GM12801 (cell line): ENCODE data around the gene DNAJC3.

Experiments used
- TF ChIP-seq, protein P1 (sequence below): IDR thresholded peaks from one replicate; pipeline ENCODE4 v1.5.1; 2011; ENCODE audit warnings: control low read depth; ENCODE audit not compliant: insufficient read length; ENCODE audit errors: extremely low read depth

Gene DNAJC3

DNA sequence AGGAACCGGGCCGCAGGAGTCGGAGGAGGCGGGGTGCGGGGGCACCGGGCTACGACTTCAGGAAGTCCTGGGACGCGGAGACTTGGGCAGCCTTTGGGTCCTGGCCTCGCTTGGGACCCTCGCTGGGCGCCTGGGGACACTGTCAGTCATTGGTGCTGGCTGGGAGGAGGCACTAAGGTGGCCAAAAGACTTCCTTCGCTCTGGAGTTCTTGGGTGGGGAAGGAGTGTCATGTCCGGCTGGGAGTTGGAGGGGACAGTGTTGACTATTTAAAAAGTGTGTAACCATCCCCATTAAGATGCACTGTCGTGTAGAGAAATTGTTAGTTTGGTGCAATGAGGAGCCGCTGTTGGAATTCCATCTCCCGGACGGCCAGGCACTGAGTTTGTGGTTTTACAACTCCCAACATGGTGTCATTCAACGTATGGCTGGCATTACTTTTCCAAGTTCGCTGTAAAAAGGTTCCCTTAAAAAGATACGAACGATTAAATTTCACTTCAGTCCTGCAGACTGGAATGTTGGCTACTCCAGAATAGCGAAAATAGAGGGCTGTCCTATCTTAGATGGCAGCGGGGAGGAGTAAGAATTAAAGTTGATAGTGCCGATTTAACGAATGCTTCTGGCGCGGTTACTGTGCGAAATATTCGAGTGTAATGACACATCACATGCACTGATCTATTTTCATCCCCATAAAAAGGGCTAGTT lies 776 bp downstream of the DNAJC3 start:
- TF ChIP-seq, protein P1, sequence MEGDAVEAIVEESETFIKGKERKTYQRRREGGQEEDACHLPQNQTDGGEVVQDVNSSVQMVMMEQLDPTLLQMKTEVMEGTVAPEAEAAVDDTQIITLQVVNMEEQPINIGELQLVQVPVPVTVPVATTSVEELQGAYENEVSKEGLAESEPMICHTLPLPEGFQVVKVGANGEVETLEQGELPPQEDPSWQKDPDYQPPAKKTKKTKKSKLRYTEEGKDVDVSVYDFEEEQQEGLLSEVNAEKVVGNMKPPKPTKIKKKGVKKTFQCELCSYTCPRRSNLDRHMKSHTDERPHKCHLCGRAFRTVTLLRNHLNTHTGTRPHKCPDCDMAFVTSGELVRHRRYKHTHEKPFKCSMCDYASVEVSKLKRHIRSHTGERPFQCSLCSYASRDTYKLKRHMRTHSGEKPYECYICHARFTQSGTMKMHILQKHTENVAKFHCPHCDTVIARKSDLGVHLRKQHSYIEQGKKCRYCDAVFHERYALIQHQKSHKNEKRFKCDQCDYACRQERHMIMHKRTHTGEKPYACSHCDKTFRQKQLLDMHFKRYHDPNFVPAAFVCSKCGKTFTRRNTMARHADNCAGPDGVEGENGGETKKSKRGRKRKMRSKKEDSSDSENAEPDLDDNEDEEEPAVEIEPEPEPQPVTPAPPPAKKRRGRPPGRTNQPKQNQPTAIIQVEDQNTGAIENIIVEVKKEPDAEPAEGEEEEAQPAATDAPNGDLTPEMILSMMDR = no peak

DNA sequence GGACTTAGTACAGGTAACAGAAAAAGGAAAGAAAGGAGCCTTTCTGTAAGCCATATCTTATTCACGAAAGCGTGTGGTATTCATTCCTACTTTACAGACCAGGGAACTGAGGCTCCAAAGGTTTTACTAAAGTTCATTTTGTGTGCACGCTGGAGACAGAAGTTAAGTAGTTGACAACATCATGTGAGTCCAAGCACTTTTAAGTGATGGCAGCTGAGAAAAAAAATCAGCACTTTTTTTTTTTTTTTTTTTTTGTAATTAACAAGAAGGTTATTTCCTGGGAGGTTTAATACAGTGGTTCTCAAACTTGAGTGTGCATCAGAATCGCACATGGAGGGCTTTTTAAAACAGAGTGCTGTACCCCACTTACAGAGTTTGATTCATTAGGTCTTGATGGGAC lies 2.0 kb downstream of the DNAJC3 start:
- TF ChIP-seq, protein P1 = no peak

DNA sequence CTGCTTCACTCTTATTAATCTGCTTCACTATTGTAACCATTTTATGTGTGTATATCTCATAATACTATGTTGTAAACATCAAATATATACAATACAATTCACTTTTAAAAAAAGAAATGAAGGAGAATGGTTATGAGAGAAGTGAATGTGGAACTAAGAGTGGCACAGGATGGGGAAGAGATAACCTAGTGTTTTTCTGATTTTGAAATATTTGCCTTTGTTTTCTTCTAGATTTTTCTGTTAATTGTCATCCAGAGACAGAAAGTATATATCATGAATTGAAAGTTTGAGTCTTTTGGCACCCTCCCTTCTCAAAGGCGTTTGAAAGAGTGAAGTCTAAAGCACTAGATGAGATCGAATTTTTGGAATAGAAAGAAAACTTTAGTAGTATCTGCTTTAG lies 2.8 kb downstream of the DNAJC3 start:
- TF ChIP-seq, protein P1 = no peak

DNA sequence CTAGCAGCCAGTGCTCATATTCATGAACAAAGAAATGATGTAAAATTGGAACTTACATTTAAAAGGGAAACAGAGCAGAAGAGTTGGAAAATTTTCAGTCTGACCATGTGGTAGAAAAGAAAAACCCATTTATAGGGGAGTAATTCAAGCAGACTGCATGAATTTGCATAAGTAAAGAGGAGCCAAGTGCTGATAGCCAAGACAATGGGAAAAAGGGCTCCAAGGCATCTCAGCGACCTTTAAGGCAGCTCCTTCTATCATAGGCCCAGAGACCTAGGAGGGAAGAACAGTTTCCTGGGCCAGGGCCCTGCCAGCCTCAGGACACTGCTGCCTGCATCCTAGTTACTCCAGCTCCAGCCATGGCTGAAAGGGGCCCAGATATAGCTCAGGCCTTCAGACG lies 7.5 kb downstream of the DNAJC3 start:
- TF ChIP-seq, protein P1 = no peak

DNA sequence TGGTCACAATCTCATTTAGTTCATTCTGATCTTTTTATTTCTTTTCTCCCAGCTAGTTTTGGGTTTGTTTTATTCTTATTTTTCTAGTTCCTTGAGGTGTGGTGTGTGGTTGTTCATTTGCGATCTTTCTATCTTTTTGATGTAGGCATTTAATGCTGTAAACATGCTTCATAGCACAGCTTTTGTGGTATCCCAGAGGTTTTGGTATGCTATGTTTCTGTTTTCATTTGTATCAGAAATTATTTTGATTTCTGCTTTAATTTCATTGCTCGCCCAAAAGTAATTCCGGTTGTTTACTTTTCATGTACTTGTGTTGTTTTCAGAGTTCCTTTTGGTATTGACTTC lies 12.6 kb downstream of the DNAJC3 start:
- TF ChIP-seq, protein P1 = no peak

DNA sequence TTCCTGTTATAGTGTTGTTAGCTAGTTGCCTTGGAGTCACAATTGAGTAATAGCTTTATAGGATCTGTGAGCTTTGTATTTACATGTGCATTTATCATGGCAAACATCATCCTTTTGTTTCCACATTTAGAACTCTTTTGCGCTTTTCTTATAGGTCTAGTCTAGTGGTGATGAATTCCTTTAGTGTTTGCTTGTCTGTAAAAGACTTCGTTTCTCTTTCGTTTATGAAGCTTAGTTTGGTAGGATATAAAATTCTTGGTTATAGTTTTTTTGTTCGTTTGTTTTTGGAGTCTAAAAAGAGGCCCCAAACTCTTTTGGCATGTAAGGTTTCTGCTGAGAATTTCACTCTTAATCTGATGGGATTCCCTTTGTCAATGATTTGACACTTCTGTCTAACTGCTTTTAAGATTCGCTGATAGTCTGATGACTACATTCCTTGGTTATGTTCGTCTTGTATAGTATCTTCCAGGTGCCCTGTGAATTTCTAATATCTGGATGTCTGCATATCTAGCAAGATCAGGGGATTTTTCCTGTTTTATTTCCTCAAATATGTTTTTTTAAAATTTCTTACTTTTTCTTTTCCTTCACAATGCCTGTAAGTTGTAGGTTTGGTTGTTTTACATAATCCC lies 20.2 kb downstream of the DNAJC3 start:
- TF ChIP-seq, protein P1 = no peak

DNA sequence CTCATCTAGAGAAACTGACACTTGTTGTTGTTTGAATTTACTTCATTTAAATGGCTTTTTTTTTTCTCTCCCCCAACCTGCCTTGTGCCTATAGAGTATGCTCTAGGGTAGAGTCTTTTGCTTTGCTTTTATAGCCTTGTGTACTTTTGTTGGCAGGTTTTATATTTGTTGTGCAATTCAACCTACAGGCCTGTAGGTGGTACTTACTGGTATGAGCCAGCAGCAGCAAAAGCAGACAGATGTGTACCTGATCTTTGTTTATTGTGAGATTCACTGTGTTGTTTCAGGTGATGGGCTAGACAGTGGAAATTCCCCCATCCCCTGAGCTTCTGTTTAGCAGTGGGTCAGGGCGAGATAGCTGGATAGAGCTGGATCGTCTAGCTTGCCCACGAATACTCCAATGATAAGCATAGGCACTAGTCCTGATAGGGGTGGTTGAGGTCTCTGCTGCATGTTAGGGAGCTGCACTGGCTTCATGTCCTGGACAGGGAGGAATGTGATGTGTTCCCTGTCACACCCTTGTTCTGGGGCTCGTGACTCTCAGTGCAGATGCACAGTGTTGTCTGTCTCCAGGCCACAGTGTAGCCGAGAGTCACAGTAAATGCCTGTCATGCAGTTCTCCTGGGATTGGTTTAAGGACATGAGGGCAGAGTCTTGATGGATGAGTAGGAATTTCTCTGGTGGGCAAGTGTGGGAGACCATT lies 21.3 kb downstream of the DNAJC3 start:
- TF ChIP-seq, protein P1 = no peak
